ENCODE measurements around the gene RBCK1. TPM values are rescaled to one million over a fixed set of nuclear protein-coding genes. Genes with fewer than 3 reads are reported as not detected.

RBCK1 gene
- total RNA-seq, 1 donor from 2014 or later: 43.7 TPM

DNA sequence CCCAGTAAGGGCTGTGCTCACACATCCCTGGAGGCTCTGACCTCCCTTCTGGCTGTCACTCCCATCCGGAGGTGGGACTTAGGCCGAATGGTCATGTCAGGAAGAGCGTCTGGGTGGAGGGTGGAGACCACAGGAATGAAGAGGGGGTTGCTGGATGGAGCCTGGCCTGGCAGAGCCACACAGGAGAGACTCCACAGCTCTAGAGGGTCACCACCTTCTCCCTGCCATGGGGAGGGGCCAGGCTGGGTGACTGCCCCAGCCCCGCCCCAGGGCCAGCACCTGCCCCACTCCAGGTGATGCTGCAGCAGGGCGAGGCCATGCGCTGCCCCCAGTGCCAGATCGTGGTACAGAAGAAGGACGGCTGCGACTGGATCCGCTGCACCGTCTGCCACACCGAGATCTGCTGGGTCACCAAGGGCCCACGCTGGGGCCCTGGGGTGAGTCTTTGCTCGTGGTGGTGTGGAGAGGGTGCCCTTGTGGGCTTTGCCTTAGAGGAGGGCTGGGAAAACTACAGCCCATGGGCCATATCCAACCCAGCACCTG lies 20.6 kb downstream of the RBCK1 start:
- ATAC-seq: no peak
- DNase-seq (ENCODE audit: missing footprints): no peak
- intact Hi-C loops (cut with DNase I): no loop called here

DNA sequence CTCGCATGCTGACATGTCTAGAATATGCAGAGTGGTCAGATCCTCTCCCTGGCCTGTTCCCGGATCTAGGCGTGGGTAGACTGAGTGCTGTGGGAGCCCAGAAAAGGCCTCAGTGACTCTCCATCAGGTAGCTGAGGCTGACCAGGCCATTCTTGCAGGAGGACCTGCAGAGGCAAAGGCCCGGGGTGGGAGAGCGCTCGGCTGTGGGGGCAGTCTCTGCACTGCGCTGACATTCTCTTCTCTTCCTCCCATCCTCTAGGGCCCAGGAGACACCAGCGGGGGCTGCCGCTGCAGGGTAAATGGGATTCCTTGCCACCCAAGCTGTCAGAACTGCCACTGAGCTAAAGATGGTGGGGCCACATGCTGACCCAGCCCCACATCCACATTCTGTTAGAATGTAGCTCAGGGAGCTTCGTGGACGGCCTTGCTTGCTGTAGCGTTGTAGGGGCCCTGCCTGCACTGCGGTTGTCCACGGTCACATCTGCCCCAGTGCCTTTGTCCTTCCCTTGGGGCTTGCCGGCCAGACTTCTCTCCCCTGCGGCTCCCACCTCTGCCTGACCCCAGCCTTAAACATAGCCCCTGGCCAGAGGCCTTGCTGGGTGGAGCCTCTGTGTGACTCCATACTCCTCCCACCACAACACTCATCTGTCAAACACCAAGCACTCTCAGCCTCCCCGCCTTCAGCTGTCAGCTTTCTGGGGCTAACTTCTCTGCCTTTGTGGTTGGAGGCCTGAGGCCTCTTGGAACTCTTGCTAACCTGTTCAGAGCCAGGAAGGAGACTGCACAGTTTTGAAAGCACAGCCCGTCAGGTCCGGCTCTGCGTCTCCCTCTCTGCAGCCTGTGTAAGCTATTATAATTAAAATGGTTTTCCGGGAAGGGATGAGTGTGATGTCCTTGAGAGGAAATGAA lies 22.2 kb downstream of the RBCK1 start:
- no peak for ATAC-seq
- intact Hi-C loops (cut with DNase I): no loop called here
- no peak for DNase-seq (ENCODE audit: missing footprints)

DNA sequence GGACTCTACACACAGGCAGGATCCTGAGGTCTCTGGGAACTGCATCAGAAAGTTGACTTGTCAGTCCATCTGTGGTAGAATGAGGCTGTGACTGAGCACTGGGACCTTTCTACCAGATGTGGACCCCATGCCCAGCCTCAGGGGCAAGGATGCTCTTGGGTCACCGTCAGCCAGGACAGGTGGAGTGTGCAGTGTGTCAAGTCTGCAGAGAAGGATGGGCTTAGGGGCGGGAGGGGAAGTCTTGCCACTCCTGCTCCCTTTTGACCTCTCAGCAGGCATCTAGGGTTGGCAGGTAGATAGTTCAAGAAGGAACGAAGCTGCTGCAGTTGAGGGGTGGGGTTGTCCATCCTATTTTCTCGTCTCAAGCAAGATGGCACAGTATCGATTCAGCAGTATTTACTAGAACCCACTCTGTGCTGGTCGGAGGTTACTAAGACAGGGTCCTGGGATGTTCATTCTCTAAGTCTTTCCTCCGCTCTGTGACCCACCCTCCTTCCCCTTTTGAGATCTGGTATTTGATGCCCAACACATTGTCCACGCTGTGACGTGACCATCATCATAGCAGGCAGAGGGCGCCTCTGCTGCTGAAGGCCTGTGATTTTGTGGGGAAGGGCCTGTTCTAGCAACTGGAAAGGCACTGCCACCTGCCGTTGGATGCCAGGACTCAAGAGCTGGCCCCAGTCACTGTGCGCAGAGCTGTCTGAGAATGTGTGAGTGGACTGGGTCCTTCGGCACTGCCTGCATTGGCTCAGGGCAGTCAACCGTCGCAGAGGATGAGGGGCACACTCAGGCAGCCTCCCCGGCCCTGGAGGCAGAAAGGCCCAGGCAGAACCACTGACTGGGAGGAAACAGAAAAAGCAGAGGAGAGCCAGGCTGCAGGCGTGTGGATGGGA lies 23.2 kb downstream of the RBCK1 start:
- DNase-seq (ENCODE audit: missing footprints): no peak
- ATAC-seq: peak; percentile 45
- intact Hi-C loops (cut with DNase I): no loop called here

DNA sequence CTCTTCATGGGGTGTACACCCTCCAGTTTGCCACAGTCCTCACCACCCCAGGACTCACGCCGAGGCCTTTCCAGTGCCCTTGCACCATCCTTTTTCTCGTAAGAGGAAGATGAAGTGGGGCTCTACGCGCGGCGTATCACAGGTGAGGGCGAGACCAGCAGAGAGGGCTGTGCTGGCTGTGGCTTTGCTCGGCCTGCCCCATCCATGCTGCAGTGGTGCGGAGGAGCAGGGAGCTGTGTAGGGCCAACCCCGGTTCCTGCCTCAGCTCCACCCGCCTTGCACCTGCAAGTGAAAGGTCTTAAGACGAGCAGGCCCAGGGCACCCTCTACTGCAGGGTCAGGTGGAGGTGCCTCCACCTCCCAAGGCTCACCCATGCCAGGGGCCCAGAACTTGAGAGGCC lies 24.1 kb downstream of the RBCK1 start:
- DNase-seq (ENCODE audit: missing footprints): no peak
- no peak for ATAC-seq
- intact Hi-C loops (cut with DNase I): no loop called here

DNA sequence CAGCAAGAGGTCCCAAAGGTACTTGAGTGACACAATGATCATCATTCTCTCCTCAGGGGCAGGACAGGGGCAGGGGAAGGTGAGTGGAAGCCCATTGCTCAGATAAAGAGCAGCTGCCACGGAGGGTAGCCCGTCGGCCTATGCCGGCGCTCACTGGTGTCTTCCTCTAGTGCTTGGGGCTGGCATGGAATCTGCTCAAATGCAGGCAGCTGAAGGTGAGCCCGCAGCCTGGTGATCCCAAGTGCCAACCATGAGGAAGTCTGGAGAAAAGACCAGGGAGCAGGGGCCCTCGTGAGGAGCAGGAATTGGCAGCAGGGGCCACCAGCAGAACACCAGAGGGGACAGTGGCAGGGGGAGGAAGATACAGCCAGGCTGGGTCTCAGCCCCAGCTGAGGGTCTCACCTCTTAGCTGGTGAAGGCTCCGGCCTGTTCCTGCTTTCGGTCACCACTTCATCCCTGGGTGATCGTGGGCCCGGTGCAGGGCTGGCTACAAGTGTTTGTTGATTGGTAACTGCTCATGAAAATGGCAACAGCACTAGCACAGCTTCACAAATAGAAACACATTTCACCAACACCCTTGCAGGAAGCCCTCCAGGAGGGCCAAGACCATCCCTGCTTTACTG lies 24.7 kb downstream of the RBCK1 start:
- DNase-seq (ENCODE audit: missing footprints) (no peak), ATAC-seq (peak; percentile 29)
- intact Hi-C loops (cut with DNase I): no loop called here

DNA sequence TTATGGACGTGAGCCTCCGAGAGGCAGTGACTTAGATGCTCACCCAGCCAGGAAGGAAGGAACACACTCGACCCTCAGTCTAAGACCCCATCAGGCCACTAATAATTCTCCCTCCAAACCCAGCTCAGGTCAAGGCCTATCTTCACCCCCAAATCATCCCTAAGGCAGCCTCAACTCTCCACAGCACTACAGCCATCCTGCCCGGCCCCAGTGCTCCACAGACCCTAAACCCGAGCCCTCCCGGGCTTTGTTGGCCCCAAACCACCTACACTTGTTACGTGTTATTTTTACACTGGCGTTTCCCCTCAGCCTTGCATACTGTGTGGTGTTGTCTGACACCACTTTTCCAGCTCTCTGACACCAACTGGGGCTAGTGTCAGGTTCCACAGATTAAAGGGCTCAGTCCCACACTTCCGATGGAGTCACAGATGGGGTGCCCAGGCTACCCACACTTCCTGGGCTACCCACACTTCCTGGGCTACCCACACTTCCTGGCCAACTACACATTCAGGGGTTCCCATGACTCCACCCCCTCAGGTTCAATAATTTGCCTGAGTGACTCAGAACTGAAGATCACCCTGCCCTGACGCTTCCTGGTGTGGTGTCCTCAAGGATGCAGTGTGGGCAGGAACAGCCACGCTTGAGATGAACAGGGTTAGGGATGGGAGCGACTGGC lies 25.3 kb downstream of the RBCK1 start:
- intact Hi-C loops (cut with DNase I): no loop called here
- no peak for DNase-seq (ENCODE audit: missing footprints)
- no peak for ATAC-seq

DNA sequence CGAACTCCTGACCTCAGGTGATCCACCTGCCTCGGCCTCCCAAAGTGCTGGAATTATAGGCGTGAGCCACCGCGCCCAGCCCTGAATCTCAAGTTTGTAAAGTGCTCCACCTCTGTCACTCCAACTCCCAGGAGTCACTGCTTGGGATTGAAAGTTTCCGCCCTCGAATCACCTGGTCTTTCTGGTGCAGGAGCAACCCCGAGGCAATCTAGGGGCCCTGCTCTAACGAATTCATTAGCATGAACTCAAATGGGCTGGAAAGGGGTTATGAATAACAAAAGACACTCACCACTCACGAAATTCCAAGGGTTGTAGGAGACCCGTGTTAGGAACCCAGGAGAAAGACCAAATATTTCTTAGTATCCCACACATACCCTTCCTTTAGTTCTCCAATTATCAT lies 26.1 kb downstream of the RBCK1 start:
- DNase-seq (ENCODE audit: missing footprints) (no peak), ATAC-seq (no peak)
- intact Hi-C loops (cut with DNase I): no loop called here

DNA sequence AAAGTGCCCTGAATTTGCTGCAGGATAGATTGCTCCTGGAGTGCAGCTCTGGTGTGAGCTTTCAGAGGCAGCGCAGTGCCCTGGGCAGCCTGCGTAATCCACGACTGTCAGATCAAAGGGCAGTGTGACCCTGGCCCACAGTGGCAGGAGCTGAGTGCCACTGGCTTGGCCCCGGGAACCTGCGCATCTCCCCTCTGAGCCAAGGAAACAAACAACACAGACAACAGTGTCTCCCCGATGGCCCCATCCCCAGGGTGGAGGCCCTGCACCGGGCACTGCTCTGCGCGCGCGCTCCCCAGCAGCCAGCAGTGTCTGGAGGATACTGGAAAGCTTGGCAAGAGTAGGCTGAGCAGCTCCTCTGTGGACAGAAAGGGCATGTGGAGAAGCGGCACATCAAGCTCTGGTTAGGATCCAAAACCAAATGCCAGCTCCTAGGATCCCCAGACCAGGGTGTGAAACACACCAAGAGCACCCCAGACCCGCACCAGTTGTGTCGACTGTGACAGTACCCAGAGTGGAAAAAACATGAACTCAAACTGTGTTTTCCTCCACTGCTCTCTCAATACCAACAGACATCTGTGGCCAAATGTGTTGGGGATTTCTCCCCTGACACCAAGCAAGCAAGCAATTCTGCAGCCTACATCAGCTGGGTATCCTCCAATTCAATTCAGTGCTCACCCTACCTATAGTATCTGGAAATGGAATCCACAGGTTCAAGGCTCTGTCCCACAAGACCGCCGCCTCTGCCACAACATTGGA lies 26.7 kb downstream of the RBCK1 start:
- intact Hi-C loops (cut with DNase I): no loop called here
- no peak for ATAC-seq
- no peak for DNase-seq (ENCODE audit: missing footprints)

DNA sequence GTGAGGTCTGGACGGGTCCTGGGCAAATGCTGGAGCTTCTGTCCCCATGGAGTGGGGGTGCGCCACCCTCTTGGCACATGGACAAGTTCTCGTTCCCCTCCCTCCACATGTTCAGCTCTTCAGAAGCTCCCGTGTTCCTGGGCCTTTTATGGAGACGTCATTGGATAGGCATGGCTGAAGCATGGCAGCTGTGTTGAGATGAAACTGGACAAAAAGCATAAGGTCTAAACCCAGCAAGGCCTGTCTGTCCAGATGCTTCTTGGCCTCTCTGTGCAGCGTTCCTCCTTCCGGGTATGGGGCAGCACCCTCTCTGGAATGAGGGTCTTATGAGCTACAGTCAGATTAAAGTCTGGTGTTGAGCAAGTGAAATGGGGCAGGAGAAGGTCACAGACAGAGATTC lies 27.5 kb downstream of the RBCK1 start:
- ATAC-seq: no peak
- intact Hi-C loops (cut with DNase I): no loop called here
- DNase-seq (ENCODE audit: missing footprints): no peak

DNA sequence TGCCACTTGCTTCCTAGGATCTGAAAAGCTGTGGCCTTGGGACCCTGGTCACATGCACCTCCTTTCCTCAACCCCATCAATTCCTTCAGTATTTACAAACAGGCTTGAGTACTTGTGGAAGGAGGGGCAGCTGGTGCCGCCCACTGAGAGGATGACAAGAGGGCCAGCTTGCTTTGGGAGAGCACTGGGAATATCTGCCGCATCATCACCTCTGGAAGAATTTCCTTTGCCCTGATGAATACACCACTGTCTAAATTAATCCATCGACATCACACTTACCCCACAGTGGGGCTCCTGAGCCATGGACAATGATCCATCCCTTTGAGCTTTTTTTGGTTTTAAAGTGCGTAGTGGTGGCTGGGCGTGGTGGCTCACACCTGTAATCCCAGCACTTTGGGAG lies 28.4 kb downstream of the RBCK1 start:
- ATAC-seq: no peak
- DNase-seq (ENCODE audit: missing footprints): no peak
- intact Hi-C loops (cut with DNase I): no loop called here

DNA sequence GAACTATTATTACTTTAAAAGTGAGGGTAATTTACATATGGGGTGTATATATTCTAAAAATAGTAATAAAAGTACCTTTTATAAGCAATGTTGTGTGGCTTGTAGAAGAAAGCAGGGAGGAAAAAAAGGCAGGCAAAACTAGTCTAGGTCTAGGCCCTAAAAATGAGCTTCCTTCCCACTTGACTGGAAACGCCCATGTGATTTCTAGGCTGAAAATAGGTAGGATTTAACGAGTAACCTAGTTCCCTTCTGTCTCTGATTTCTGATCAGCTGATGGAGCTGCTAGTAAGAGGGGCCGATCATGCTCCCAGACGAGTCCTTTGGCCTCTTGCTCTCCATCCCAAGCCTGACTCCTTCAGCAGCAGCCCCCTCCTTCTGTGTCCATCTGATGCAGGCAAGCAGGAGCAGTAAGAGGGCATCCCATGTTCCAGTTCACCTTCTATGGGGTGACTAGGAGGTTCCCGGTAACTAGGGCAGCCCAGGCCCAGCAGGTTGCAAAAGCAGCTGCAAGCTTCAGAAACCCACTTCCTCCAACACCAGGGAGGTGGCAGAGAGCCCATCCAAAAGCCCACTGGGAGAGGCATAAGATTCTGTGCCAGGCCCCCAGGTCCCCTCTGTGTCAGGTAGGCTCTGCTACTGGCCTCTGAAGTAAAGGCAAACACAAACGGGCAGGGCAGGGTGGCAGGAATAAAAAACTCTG lies 29.8 kb downstream of the RBCK1 start:
- DNase-seq (ENCODE audit: missing footprints): no peak
- intact Hi-C loops (cut with DNase I): no loop called here
- no peak for ATAC-seq

DNA sequence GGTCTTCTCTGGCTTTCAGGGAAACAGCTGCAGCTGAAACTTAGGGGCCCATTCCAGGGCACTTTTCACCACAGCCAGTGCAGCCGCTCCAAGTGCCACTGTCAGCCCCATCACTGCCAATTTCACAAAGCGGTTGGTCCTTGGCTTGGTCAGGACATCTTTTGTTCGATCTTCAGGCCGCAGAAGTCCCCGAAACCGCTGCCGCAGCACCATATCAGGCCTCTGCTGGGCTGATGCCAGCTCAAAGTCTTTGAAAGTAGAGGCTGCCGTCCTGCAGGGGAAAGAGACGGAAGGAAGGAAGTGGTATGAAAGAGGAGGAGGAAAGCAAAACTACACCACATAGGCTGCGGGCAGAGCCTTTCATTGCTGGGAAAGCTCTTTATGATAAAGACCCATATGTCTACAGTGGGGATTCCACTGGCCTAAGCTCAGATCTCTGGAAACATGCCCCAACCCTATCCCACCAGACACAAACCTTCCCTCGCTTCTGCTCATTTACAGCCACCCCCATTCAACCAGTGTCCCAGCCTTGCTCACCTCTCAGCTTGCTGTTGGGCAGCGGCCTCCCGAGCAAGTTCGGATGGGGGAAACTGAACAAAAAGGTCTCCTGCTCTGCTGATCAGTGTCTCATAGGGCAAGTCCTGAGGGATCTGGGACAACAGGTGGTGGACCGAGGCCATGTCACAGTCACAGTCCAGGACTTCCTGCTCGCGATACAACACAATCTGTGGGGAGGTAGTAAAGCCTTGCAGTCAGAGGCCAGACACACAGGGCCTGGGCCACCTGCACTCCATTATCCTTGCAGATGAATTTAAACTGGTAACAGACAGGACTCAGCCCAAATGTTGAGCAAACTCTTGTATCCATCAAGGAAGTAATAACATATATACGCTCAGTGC lies 30.7 kb downstream of the RBCK1 start:
- intact Hi-C loops (cut with DNase I): no loop called here
- no peak for DNase-seq (ENCODE audit: missing footprints)
- ATAC-seq: peak; percentile 40

DNA sequence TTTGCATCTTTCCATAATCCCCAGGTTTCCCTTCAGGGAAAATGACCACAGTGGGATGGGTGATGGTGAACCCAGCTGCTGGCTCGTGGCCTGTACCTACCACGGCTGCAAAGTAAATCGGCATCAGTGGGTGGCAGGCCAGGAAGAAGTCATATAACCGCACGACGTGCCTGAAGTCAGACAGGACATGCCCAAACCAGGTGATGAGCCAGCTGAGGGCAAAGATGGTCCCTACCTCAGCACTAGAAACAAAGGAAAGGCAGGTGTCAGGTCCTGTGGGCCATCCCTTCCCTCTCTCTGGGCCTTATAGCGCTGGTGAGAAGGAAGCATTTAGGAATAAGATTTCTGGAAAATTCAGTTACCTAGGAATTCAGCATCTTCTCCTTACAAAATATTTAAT lies 32.0 kb downstream of the RBCK1 start:
- DNase-seq (ENCODE audit: missing footprints) (no peak), ATAC-seq (no peak)
- intact Hi-C loops (cut with DNase I): no loop called here

DNA sequence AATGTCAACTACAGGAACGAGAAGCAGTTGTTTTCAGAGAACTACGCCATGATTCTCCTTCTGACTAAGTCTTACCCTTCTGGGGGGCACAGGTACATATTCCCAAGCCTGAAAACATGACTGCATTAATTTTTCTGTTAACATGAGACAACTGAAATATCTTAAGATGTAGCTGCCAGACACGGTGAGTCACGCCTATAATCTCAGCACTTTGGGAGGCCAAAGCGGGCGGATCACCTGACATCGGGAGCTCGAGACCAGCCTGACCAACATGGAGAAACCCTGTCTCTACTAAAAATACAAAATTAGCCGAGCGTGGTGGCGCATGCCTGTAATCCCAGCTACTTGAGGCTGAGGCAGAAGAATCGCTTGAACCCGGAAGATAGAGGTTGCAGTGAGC lies 32.5 kb downstream of the RBCK1 start:
- DNase-seq (ENCODE audit: missing footprints) (no peak), ATAC-seq (no peak)
- intact Hi-C loops (cut with DNase I): no loop called here

DNA sequence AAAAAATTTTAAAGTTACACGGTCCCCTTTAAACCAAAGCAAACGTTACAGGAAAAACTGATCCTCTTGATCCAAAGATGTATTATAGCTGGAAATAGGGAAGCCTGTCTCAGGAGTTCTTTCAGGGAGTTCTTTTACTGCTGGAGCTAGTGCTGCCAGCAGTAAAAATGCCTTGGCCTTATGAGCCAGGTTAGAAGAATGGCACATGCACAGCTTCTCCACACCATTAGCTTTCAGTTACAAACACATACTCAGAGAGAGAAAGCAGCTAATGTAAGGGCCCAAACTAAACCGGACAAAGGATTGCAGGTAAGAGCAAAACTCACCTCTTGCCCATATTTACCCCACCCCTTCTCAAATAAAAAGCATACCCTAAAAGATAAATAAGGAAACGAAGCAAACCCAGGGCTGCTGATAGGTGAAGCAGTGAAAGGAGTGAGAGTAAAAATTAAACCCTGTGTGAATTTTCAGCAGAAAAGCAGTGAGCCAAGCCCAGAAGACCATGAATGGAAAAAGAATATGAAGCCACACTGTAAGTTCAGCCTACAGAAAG lies 35.2 kb downstream of the RBCK1 start:
- DNase-seq (ENCODE audit: missing footprints) (no peak), ATAC-seq (no peak)
- intact Hi-C loops (cut with DNase I): no loop called here

DNA sequence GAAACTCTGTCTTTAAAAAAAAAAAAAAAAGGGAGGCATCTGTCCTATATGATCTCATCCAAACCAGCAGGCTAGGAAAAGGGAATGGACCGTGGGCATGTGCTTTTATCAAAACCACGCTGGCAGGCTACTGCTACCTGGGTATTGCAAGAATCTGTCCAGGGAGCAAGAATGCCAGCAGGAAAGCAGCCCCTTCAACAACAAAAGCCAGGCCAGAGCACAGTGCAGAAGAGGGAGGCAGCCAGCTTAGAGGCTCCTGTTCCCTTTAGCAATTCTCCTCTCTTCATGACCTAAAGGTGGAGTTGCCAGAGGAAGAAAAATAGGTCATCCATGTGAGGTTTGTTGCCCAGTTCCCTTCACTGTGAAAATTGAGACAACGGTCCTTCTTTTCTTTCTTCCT lies 36.0 kb downstream of the RBCK1 start:
- no peak for ATAC-seq
- DNase-seq (ENCODE audit: missing footprints): no peak
- intact Hi-C loops (cut with DNase I): no loop called here
